C4-2B (cell line): ENCODE data around the gene YIF1A.

Source experiments
- CTCF ChIP-seq: fragments of 450-650 bp; conservative IDR thresholded peaks from 2 replicates; pipeline ENCODE4 v1.5.1; 2017; ENCODE audit warnings: mild to moderate bottlenecking
- ZFX ChIP-seq: fragments of 450-650 bp; IDR thresholded peaks from 2 replicates; pipeline ENCODE4 v1.6.1; 2017

GRCh38 chr11:66258473-66258893, 30.5 kb downstream of the YIF1A start:
- TF ChIP-seq CTCF (peak; percentile 83), ZFX (no peak)
